K562 (cell line): ENCODE measurements around the gene TIMP4. TPM values are rescaled to one million over a fixed set of nuclear protein-coding genes. Genes with fewer than 3 reads are reported as not detected.

Experiments
- BRCA1 ChIP-seq, 2 experiments: fragments of 450-650 bp in 1 of 2; sonication (generic) in 1 of 2; formaldehyde crosslinking in 1 of 2; IDR thresholded peaks; 2 replicates each; pipeline versions ENCODE4 v1.5.0 to v1.6.1; 2017 to 2020; ENCODE audit warnings: mild to moderate bottlenecking in 1 of 2, missing genetic modification reagents in 1 of 2
- CBFA2T3 ChIP-seq: fragments of 450-650 bp; IDR thresholded peaks from 2 replicates; pipeline ENCODE4 v1.6.1; 2017
- CTBP1 ChIP-seq: fragments of 450-650 bp; IDR thresholded peaks from 2 replicates; pipeline ENCODE4 v1.6.1; 2016; ENCODE audit warnings: borderline replicate concordance
- CTCF ChIP-seq, 3 experiments: IDR thresholded peaks in 2 of 3; conservative IDR thresholded peaks in 1 of 3; 2 replicates each; pipeline ENCODE4 v1.5.1; 2011 to 2012; ENCODE audit warnings: low read length in 3 of 3, mild to moderate bottlenecking in 3 of 3, control low read depth in 2 of 3, improper control_type of control experiment in 1 of 3, inconsistent platforms in 1 of 3, low read depth in 1 of 3, mixed read lengths in 1 of 3, moderate library complexity in 1 of 3; ENCODE audit not compliant: insufficient read depth in 2 of 3
- DMBX1 ChIP-seq: fragments of 250-450 bp; sonication (Bioruptor Pico); IDR thresholded peaks from 2 replicates; pipeline ENCODE4 v1.8.0; 2022; ENCODE audit warnings: inconsistent platforms, mild to moderate bottlenecking, moderate library complexity, borderline replicate concordance
- EP300 ChIP-seq: IDR thresholded peaks from 2 replicates; pipeline ENCODE4 v1.6.1; 2012; ENCODE audit warnings: low read length, improper control_type of control experiment
- GTF3C2 ChIP-seq: IDR thresholded peaks from 3 replicates; pipeline ENCODE4 v1.6.1; 2011; ENCODE audit warnings: borderline replicate concordance, mild to moderate bottlenecking, moderate library complexity; ENCODE audit not compliant: insufficient read length; ENCODE audit errors: extremely low read depth
- MLX ChIP-seq, 2 experiments: fragments of 450-650 bp in 1 of 2; sonication (generic) in 1 of 2; formaldehyde crosslinking; conservative IDR thresholded peaks; 2 replicates each; pipeline versions ENCODE4 v1.4.0 to v1.8.1; 2020 to 2022; ENCODE audit warnings: mild to moderate bottlenecking in 1 of 2, missing genetic modification reagents in 1 of 2
- PHB2 ChIP-seq: fragments of 450-650 bp; IDR thresholded peaks from 2 replicates; pipeline ENCODE4 v1.6.1; 2017; ENCODE audit warnings: low read depth
- PTTG1 ChIP-seq: fragments of 450-650 bp; IDR thresholded peaks from 2 replicates; pipeline ENCODE4 v1.6.1; 2016; ENCODE audit warnings: low read depth, mild to moderate bottlenecking, missing genetic modification characterization, missing compliant biosample characterization
- PURB ChIP-seq: sonication (generic); formaldehyde crosslinking; IDR thresholded peaks from 2 replicates; pipeline ENCODE4 v1.9.0; 2021; ENCODE audit warnings: low read depth, mild to moderate bottlenecking, missing genetic modification reagents
- RAD21 ChIP-seq, 2 experiments: fragments of 250-450 bp in 1 of 2; fragments of 450-650 bp in 1 of 2; sonication (Bioruptor Pico) in 1 of 2; formaldehyde crosslinking in 1 of 2; IDR thresholded peaks in 1 of 2; conservative IDR thresholded peaks in 1 of 2; 2 replicates each; pipeline versions ENCODE4 v1.4.0 to v1.8.0; 2020 to 2022; ENCODE audit warnings: mild to moderate bottlenecking in 2 of 2, moderate library complexity in 1 of 2
- RBM17 ChIP-seq: fragments of 200-400 bp; formaldehyde crosslinking; IDR thresholded peaks from 2 replicates; pipeline ENCODE4 v1.6.1; 2017; ENCODE audit warnings: low read depth, mild to moderate bottlenecking, low read length, borderline replicate concordance
- SMARCA5 ChIP-seq: fragments of 450-650 bp; IDR thresholded peaks from 2 replicates; pipeline ENCODE4 v1.6.1; 2016
- SPI1 ChIP-seq: IDR thresholded peaks from 2 replicates; pipeline ENCODE4 v1.6.1; 2011; ENCODE audit warnings: low read depth, low read length, control low read depth, borderline replicate concordance
- ZBTB9 ChIP-seq: fragments of 450-650 bp; formaldehyde crosslinking; IDR thresholded peaks from 2 replicates; pipeline ENCODE4 v1.4.0; 2020; ENCODE audit warnings: mild to moderate bottlenecking, moderate library complexity
- ZNF316 ChIP-seq: fragments of 450-650 bp; IDR thresholded peaks from 2 replicates; pipeline ENCODE4 v1.6.1; 2016
- ZNF830 ChIP-seq: fragments of 250-450 bp; sonication (Bioruptor Pico); IDR thresholded peaks from 2 replicates; pipeline ENCODE4 v1.5.0; 2021; ENCODE audit warnings: mild to moderate bottlenecking
- ZSCAN29 ChIP-seq: fragments of 450-650 bp; IDR thresholded peaks from 2 replicates; pipeline ENCODE4 v1.6.1; 2017
- polyA plus RNA-seq, 8 experiments: library from polyadenylated mRNA; depleted of rRNA in 4 of 8; stranded (reverse) in 5 of 8; unstranded in 3 of 8; fragments of >200 nt; fragmentation: Nextera tagmentation in 2 of 8; fragmentation: Illumina TruSeq in 1 of 8; extraction: Ambion mirVana in 2 of 8; extraction: Trizol in 1 of 8; gene quantifications; 2 replicates each; pipeline versions ENCODE4 v1.2.1 to v1.2.3, GENCODE V29; 2011 to 2014; ENCODE audit warnings: inconsistent platforms in 1 of 8, missing spikeins in 1 of 8
- total RNA-seq, 7 experiments: library from RNA; depleted of rRNA in 6 of 7; stranded (reverse); fragments of >200 nt in 6 of 7; fragmentation: Illumina TruSeq in 2 of 7; extraction: Trizol in 2 of 7; gene quantifications; 2 replicates each; pipeline versions ENCODE4 v1.2.1 to v1.2.3, GENCODE V29; 2011 to 2021; ENCODE audit warnings: low replicate concordance in 1 of 7

The TIMP4 gene
- total and polyA plus RNA-seq, 9 of the 15 experiments (the other 6 are each of a cell fraction or from before 2014, with no cell fraction given) = 0.03 to 0.07 TPM; not detected in 7

- TF ChIP-seq SPI1 (no peak), BRCA1 (IDR thresholded peaks at IDR 0.05) (no peak), BRCA1 (CRISPR knock-in tag; IDR thresholded peaks at IDR 0.05) (no peak), CBFA2T3 (peak; percentile 30; the same call in 1 of the 2 replicates), RAD21 (CRISPR knock-in tag; conservative IDR thresholded peaks at IDR 0.05 in 1 of 2, IDR thresholded peaks at IDR 0.05 in 1 of 2) (peak; percentile 60 to 64), ZNF316 (no peak), PTTG1 (tag) (no peak), PHB2 (no peak), EP300 (no peak), CTCF (IDR thresholded peaks at IDR 0.05 in 2 of 3, conservative IDR thresholded peaks at IDR 0.05 in 1 of 3; ENCODE audit: insufficient read depth in 2 of 3, low read depth in 1 of 3, low read length in 3 of 3) (peak in 1 of 3 experiments; percentile 43; a peak in 2 of 6 replicates), MLX (CRISPR knock-in tag; conservative IDR thresholded peaks at IDR 0.05) (no peak), ZNF830 (CRISPR knock-in tag) (no peak), DMBX1 (CRISPR knock-in tag) (no peak), ZBTB9 (no peak), ZSCAN29 (no peak), RBM17 (no peak), GTF3C2 (no peak), CTBP1 (no peak), PURB (CRISPR knock-in tag) (no peak), SMARCA5 (no peak)
Measured at GRCh38 chr3:12165909-12166308, 7.2 kb upstream of the TIMP4 start (continued).
